NCI-H128 (cell line): ENCODE measurements around the gene ABHD16A.

Source experiments
- DNase-seq: peaks from one replicate; lab custom pipeline; 2025; ENCODE audit not compliant: unreplicated experiment; lab: John Stamatoyannopoulos, UW

Gene ABHD16A

GRCh38 chr6:31663126-31663960 lies 39.8 kb downstream of the ABHD16A start:
- no peak for DNase-seq

GRCh38 chr6:31662124-31662723 lies 40.9 kb downstream of the ABHD16A start:
- no peak for DNase-seq

- no peak for DNase-seq
These were observed 41.6 kb downstream of the ABHD16A start for GRCh38 chr6:31661262-31662123.

- peak; percentile 44 for DNase-seq
These were observed 42.5 kb downstream of the ABHD16A start, which contains the start of gene C6orf47 for GRCh38 chr6:31660381-31661261. C6orf47 (minus strand) TSS chr6:31660778; CDS start chr6:31659947, 831 bp downstream.

GRCh38 chr6:31659649-31660380 lies 43.3 kb downstream of the ABHD16A start:
- no peak for DNase-seq

- no peak for DNase-seq
These were observed 44.0 kb downstream of the ABHD16A start for GRCh38 chr6:31658983-31659648.

- no peak for DNase-seq
These were observed 44.9 kb downstream of the ABHD16A start for GRCh38 chr6:31658158-31658688.

GRCh38 chr6:31657406-31658157 lies 45.5 kb downstream of the ABHD16A start:
- DNase-seq, result no peak

- DNase-seq, result no peak
These were observed 47.5 kb downstream of the ABHD16A start, which contains the start of gene APOM for GRCh38 chr6:31655349-31656237. APOM (plus strand) TSS chr6:31655894; CDS start chr6:31655967, 73 bp downstream.

- DNase-seq, result no peak
These were observed 48.4 kb downstream of the ABHD16A start for GRCh38 chr6:31654574-31655348.

- peak; percentile 97 for DNase-seq
These were observed 50.0 kb downstream of the ABHD16A start for GRCh38 chr6:31652925-31653724.

- DNase-seq, result peak; percentile 27
These were observed 51.4 kb downstream of the ABHD16A start for GRCh38 chr6:31651602-31652191.

GRCh38 chr6:31645325-31645724 lies 57.8 kb downstream of the ABHD16A start:
- no peak for DNase-seq

- DNase-seq, result no peak
These were observed 59.2 kb downstream of the ABHD16A start for GRCh38 chr6:31643818-31644454.
